GM21717 (cell line): Measurements from ENCODE around the gene SCUBE3.

Experiments used
- ATAC-seq: cut with Tn5 transposase; IDR thresholded peaks from one replicate; pipeline ENCODE4 v1.9.1; 2021; ENCODE audit warnings: mild to moderate bottlenecking, moderate library complexity; ENCODE audit not compliant: unreplicated experiment

SCUBE3 gene

GRCh38 chr6:35181308-35181932 lies 32.3 kb upstream of the SCUBE3 start:
- no peak for ATAC-seq

- ATAC-seq, result no peak
Measured at GRCh38 chr6:35181933-35182612, 31.7 kb upstream of the SCUBE3 start.

- no peak for ATAC-seq
Measured at GRCh38 chr6:35183281-35183680, 30.5 kb upstream of the SCUBE3 start.

DNA sequence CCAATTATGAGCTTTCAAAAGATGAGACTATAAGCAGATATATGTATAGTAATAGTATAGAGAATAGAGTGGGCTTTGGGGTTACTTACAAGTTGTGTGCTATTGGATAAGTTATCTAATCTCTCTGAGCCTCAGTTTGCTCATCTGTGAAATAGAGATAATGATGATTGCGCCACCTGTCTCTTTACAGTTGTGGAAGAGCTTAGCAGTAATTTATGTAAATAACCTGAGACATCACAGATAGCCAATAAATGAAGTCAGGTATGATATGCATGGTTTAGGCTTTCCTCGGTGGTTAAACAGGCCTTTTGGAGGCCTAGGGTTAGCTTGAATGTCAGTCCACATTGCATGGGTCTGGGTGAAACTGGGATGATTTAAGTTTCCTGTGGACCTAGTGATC lies 29.8 kb upstream of the SCUBE3 start:
- no peak for ATAC-seq

- ATAC-seq, result no peak
Measured at GRCh38 chr6:35184580-35185301, 29.0 kb upstream of the SCUBE3 start.

- ATAC-seq, result no peak
Measured at GRCh38 chr6:35185302-35185681, 28.5 kb upstream of the SCUBE3 start.

DNA sequence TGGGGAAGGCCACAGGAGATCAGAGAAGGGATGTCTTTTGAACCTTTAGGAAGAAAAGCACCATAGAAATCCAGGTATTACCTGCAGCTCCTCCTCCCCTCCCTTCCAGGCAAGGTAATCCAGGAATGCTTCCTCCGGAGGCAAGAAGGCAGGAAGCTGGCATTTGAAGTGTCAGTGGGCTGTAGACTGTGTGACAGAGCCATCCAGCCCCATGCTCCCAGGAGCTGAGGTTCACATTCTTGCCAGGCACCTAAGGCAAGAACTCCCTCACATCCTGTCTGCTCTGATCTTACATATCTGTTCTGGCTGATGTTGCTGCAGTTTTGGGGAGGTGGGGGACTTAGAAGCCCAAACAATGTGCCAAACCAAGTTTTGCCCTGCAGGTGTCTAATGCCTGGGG lies 27.8 kb upstream of the SCUBE3 start:
- no peak for ATAC-seq

DNA sequence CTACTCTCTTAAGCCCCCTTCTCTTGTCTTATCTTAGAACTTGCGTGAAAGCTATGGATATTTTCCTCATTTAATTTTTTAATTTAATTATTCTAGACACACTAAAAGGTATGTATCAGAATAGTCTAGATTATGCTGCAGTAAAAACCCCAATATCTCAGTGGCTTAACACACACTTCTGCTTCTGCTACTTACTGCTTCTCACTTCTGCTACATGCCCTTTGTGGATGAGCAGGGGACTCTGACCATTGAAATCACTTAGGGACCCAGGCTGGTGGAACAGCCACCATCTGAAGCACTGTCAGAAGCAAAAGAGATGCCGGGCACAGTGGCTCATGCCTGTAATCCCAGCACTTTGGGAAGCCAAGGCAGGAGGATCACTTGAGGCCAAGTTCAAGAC lies 27.2 kb upstream of the SCUBE3 start:
- ATAC-seq, result no peak

DNA sequence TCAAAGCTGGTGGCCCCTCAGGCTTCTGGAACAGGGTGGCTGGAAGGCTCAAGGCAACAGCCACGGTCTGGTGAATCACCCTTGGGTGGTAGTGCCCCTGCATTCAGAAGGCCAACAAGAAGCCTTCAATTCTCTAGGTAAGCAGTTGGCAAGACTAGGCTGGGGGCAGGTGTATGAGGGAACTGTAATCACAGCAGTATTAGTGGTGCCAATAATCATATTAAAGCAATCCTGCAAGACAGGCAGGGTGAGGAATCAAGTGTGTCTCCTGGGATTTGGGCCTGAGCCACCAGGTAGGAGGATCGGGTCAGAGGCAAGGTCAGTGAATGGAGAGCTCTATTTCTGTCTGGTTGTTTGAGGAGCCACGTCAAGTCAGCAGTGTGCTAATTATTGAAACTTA lies 24.9 kb upstream of the SCUBE3 start:
- ATAC-seq, result no peak

- ATAC-seq, result no peak
Measured at GRCh38 chr6:35190306-35190705, 23.4 kb upstream of the SCUBE3 start.

- ATAC-seq, result no peak
Measured at GRCh38 chr6:35191889-35192288, 21.9 kb upstream of the SCUBE3 start.

GRCh38 chr6:35192301-35192860 lies 21.4 kb upstream of the SCUBE3 start:
- no peak for ATAC-seq

- no peak for ATAC-seq
Measured at GRCh38 chr6:35194390-35194789, 19.4 kb upstream of the SCUBE3 start.

DNA sequence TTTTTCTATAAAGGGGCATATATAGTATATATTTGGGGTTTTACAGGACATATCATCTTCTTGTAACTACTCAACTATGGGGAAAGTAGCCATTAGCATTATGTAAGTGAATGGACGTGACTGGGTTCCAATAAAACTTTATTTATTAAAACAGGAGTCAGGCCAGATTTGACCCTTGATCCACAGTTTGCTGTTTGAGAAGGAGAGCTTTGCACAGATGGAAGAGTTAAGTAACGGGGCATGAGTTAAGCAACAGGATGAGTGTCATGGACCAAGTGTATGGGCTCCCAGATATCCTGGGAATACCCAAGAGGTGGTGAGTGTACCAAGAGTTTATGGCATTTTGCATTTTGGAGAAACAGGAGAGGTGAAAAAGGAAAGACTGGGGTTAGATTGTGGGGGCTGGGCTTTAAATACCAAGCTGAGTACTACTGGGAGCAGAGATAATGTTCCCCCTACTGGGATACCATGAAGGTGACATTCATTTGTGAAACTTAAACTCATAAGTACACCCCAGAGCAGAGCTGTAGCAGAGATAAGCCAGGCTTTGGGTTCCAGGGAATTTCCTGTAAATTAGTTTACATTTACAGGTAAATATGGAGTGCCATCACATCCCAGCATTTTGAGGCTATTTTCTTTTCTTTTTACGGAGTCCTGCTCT lies 18.5 kb upstream of the SCUBE3 start:
- ATAC-seq, result no peak

DNA sequence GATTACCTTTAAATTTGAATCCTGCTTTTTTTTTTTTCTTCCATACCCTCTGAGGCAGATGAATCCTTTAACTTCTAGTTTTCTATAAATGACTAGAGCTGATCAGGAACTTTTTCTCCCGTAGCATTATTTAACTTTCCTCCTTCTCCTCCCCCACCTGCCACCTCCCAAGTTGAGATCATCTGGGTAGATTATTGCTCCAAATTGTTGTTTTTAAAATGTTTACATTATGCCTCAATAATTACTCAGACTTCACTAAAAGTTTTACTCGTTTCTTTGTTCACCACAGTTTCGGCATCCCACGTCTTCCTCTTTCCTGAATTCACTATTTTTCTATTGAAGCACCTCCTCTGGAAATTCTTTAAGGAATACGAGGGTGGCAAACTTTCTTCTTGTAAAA lies 16.6 kb upstream of the SCUBE3 start:
- ATAC-seq, result no peak

- ATAC-seq, result no peak
Measured at GRCh38 chr6:35199866-35200265, 13.9 kb upstream of the SCUBE3 start.

DNA sequence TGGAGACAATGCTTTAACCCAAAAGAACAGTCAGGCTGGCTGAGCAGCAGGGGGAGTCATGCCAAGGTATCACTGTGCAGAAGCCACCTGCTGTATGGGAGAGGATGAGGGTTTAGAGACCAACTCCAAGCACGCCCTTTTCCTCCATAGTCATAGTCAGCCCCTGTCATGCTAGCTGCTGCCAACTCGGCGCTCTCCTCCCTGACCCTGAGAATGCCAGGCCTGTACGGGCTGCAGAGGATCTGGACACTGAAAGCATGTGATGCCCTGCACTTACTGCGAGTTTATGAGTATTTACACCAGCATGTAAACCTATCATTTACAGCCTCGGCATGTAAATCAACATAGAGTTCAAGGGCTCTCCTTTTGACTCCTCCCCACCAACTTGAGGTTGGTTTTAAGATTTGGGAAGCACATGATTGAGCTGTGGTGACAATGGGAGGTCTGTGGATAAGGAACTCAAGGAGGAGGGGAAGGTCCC lies 11.7 kb upstream of the SCUBE3 start:
- ATAC-seq, result no peak

DNA sequence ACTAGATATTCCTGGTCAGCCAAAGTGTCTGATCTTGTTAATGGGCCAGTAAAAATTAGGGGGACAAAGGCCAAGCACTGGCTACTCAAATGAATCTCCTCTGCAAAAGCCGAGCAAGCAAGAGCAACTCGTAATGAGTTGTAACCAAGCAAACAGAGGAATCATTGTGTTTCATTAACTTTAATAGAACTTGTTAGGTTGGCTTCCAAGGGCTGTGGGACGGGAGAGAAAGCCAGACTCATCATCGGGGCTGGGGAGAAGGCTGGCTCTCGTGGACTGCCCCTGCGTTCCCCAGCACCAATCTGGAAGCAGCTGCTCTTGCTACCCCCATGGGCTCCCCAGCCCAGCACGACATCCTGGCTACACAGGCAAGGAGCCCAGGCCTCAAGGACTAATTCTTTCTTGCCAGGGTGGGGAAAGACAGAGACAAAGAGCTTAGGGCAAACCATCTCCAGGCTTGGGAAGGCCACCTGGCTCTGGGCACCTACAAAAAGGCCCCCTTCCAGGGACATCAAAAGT lies 10.5 kb upstream of the SCUBE3 start:
- no peak for ATAC-seq

GRCh38 chr6:35203680-35204079 lies 10.1 kb upstream of the SCUBE3 start:
- no peak for ATAC-seq

DNA sequence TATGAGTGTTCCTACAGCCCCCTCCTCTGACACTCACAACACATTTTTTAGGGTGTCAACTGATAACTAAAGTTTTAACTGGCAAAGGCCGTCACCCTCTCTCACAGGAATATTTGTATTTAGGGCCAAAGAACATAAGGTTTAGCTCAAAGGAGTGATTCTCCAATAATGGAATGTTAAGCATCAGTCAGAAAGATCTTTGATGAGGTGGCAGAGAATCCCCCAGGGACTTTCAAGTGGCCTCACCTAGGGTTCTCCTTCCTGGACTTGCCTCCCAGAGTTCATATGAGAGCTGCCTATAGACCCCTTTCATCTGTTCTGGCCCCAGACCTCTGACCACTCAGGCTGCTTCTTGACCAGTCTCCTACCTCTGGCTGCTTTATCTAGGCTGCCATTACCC lies 7.4 kb upstream of the SCUBE3 start:
- ATAC-seq, result no peak

- no peak for ATAC-seq
Measured at GRCh38 chr6:35208419-35208818, 5.3 kb upstream of the SCUBE3 start.
